Stimulated activated CD8-positive, alpha-beta memory T cell treated with anti-CD3 and anti-CD28 coated beads, Interleukin-15, amount 100 ng/mL, for 1 hour (primary cell): ENCODE data around the gene CSGALNACT2.
"Not testable (repeated sequence)": the region's sequence is repeated elsewhere in the genome, so short reads cannot be mapped to it uniquely, and the experiment has no call there.

ENCODE experiments used
- DNase-seq: peaks from one replicate; pipeline ENCODE4 v3.0.0-alpha.2; 2020; ENCODE audit warnings: low read depth

Gene CSGALNACT2, protein sequence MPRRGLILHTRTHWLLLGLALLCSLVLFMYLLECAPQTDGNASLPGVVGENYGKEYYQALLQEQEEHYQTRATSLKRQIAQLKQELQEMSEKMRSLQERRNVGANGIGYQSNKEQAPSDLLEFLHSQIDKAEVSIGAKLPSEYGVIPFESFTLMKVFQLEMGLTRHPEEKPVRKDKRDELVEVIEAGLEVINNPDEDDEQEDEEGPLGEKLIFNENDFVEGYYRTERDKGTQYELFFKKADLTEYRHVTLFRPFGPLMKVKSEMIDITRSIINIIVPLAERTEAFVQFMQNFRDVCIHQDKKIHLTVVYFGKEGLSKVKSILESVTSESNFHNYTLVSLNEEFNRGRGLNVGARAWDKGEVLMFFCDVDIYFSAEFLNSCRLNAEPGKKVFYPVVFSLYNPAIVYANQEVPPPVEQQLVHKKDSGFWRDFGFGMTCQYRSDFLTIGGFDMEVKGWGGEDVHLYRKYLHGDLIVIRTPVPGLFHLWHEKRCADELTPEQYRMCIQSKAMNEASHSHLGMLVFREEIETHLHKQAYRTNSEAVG

DNA sequence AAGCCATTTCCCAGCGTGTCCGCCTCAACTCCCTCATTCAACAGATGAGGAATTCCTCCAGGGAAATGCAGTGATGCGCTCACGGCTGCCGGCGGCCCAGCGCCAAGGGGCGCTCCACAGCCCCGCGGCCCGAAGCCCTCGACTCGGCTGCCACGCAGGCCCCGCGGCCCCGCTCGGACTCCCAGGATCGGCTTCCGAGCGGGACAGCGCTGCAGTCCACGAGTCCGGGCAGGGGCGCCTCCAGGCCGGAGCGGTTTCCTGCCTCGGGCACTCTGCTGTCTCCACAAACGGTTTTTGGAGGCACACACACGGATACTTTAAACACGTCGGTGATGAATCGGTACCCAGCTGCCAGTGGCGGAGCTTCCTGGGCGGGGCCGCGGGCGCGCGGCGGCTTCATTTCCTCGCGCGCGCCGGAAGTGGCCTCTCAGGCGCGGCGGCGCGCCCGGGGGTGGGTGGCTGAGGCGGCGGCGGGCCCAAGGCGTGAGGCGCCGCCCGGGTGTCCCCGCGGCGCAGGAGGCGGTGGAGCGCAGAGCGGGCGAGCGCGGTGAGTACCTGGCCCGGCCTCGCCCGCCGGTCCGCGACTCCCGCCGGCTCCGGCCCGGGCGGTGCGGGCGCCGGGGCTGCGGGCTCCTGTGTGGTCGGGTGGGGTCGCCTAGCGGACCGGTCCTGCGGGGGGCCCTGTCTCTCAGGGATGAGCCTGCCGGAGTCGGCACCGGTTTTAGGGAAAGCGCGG, at the start of gene CSGALNACT2:
TSS of gene CSGALNACT2 (plus strand) at position 425 of the 736 bp plus-strand sequence. CDS start 16,705 bp downstream, outside the sequence.
- peak; percentile 70 for DNase-seq

DNA sequence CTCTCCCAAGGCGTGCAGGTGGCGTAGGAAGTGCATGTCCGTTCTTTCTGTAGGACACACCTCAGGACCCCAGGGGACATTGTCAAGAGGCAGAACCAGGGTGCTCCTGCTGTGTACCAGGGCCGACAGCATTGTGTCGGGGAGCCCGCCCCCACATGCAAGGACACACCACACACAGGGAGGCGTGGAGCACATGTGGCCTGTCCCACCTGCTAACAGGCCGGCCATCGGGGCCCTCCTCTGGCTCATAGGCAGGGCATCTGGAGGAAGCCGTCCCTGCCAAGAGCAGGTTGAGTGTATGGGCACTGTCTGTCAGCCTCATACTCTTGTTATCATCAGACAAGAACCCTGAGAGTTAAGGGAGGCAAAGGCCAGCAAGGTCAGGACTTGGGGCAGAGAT, 48.7 kb upstream of the CSGALNACT2 start:
- DNase-seq, result no peak

DNA sequence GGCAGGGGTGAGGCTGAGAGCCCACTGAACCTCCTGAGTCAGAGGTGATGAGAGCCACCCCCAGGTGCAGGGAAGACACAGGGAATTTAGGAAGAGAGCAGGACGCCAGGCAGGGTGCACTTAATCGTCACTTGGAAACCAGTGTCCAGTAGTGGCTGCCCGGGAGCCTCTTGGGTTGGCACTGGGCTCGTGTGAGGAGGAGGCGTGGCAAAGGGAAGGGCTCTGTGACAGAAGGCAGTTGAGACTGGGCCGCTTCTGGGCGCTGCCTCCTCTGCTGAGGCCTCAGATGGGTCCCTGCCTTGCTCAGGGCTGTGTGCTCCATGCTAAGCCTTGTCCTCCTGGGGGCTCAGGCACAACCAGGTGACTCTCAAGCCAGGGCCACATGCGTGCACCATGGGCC, 48.1 kb upstream of the CSGALNACT2 start:
- DNase-seq, result no peak

- no peak for DNase-seq
These were observed 47.6 kb upstream of the CSGALNACT2 start for GRCh38 chr10:43090664-43091063.

DNA sequence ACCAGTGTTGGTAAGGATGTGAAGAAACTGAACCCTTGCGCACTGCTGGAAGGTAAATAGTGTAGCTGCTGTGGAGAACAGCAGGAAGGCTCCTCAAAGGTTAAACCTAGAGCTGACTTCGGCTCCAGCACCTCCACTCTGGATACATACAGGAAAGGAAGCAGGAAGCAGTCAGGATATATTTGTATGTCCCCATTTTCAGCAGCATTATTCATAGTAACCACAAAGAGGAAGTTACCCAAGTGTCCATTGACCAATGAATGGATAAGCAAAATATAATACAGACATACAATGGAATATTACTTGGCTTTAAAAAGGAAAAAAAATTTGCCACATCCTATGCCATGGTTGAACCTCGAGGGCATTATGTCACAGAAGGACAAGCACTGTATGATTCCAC, 46.4 kb upstream of the CSGALNACT2 start:
- DNase-seq, result no peak

DNA sequence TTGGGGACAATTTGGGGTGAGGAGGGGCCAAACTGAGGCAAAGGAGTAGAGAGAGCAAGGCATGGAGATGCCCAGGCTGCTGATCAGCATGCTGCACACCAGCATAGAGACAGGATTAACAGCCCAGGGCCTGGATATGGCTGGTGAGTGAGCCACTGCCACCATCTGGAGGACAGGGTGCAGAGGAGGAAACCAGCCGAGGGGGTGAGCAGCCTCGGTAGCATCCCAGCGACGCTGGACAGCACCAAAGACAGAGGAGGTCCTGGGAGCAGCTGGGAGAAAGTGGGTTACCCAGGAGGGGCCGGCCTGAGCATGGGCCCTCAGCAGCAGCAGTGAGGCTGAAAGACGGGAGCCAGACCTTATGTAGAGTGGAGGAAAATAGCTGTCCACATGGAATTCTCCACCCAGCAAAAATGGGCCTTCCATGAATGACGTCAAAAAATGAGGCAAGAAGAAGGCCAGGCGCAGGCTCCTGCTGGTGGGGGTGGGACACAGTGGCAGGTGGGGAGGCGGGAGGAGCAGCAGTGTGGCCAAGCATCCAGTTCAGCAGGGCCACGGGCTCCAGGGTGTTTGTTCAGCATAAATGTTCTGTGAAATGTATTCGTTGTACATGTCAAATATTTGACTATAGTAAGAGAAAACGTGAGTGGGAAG, 44.7 kb upstream of the CSGALNACT2 start:
- no peak for DNase-seq

DNA sequence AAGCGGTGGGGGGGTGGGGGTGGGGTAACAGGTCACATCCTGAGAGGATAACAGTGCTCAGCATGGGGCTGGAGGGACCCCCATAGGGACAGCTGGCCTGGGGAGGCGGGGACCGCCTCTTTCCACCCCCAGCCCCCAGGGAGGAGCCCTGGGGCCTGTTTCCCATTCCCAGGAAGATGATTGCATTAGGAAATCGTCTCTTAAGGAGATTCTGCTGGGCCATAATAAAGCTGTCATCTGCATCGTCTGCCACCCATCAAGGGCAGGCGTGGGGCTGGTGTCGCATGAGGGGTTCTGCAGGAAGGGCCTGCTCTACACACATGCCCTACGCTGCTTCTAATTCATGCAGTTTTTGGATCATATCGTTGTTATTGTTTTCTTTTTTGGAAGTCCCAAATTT, 44.2 kb upstream of the CSGALNACT2 start:
- DNase-seq, result no peak

- DNase-seq, result not testable (repeated sequence)
These were observed 38.9 kb upstream of the CSGALNACT2 start for GRCh38 chr10:43099339-43099738.

DNA sequence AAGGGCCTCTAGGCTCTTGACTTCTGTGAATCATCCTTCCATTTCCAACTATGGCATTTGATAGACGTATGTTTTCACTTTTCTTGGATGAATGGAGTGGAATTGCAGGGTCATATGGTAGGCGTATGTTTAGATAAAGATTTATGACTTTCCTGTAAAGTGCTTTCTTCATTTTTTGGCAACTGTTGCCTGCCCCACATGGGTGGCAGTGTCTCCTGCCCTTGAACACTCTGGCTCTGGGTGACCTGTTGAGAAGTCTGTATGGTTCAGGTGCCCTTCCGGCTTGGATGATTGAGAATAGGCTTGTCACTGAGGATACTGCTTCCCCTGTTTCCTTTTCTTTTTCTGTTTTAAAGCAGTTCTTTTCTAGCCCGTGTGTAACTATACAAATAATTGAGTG, 38.3 kb upstream of the CSGALNACT2 start:
- no peak for DNase-seq

GRCh38 chr10:43100366-43100765, 37.9 kb upstream of the CSGALNACT2 start:
- no peak for DNase-seq

- DNase-seq, result no peak
These were observed 36.0 kb upstream of the CSGALNACT2 start for GRCh38 chr10:43102063-43102828.

DNA sequence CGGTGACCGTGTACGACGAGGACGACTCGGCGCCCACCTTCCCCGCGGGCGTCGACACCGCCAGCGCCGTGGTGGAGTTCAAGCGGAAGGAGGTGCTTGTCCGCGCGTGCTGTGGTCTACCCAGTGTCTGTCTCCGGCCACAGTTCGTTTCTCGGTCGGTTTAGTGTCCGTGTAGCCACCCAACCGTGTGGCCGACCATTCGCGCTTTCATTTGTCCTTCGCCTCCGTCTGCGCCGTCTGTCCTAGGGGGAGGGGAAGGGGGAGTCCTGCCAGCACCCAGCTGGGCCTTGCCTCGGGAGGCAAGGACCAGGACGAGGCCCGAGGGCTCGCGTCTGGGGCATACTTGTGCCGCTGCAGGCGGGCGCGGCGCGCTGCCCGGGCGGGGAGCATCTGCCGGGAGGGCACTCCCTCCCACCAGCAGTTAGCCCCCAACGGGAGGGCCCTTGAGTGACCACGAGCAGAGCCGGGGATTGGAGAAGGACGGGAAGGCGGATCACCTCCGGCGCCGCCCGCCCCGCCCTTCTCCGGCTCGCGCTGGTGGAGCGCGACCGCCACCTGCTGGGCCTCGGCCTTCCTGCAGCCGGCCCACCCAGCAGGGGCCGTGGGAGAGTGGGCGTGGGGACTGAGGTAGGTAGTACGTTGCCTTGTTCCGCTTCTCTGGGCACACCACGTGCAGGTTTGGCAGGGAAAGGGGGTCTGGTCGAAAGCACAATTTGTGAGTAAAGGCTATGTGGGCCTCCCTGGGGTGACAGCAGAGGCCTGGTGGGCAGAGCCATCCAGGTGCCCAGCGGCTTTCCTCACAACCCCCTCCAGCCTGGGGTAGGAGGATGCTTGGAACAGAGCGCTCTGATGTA, 32.9 kb upstream of the CSGALNACT2 start:
- peak; percentile 49 for DNase-seq

GRCh38 chr10:43105956-43106229, 32.4 kb upstream of the CSGALNACT2 start:
- DNase-seq, result no peak

- DNase-seq, result no peak
These were observed 31.8 kb upstream of the CSGALNACT2 start for GRCh38 chr10:43106256-43107091.

GRCh38 chr10:43108951-43109350, 29.3 kb upstream of the CSGALNACT2 start:
- DNase-seq, result no peak

DNA sequence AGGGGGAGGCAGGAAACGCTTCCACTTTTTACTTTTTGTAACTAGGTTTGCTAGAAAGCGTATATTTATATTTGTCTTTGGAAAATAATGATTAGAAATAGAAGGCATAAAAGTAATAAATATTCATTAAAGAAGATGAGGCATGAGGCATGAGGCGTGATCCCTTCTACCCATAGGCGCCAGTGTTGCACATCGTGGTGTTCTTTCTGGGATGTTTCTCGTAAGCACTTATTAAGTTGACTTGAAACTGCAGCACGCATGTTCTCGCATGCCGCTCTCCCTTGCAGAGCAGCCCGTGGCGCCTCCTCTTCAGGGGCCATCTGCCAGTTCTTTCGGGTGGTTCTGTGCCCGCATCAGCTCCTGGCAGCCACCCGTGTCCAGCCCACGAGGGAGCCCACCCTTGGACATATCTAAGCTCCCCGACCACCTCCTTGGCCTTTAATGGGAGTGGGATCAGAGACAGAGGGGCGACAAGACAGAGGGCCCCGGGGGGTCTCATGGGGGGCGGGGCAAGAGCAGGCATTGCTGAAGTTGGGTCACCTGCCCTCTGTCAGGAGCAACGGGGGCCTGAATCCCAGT, 28.5 kb upstream of the CSGALNACT2 start:
- no peak for DNase-seq

DNA sequence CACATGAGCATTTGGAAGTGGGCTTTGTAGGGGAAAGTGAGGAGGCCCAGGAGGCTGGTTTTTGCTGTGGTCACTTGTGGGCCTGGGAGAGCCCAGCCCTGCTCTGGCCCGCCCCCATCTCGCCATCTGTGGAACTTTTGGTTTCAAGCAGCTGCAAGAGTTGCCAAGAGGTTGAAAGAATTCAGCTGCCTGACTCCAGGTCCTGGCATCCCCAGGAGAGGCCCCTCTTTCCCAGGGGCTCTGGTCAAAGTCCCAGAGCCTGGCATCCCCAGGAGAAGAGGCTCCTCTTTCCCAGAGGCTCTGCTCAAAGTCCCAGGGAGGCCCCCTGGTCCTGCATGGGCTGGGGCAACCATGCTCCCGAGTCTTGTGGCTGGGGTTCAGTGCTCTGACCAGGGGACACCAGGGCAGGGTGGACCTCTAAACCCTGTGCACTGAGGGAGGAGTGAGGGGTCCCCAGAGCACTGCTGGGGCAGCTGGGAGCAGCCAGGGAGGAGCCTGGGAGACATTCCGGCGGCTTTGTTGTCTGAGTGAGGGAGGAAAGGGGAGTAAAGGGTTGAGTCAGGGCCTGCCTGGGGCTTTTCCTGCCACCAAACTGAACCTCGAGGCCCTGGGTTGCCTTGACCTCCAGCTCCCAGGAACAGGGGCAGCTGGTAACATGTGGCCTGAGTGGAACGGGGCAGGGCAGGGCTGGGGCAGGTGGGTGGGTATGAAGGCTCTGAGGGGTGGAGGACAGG, 27.7 kb upstream of the CSGALNACT2 start:
- DNase-seq, result no peak

DNA sequence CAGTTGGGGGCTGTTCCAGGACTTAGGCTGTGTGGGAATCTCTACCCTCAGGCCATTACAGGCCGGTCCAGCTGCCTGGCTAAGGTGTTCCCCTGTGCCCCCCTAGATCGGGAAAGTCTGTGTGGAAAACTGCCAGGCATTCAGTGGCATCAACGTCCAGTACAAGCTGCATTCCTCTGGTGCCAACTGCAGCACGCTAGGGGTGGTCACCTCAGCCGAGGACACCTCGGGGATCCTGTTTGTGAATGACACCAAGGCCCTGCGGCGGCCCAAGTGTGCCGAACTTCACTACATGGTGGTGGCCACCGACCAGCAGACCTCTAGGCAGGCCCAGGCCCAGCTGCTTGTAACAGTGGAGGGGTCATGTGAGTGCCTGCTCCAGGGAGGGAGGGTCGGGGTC, 27.1 kb upstream of the CSGALNACT2 start:
- DNase-seq, result no peak
